Measurements from ENCODE around the gene TXNRD2. TPM values are rescaled to one million over a fixed set of nuclear protein-coding genes. Genes with fewer than 3 reads are reported as not detected.
A peak's percentile ranks its signal among the peaks of the same experiment; 100 is the strongest.

Gene TXNRD2
- total and polyA plus RNA-seq, 10 of the 15 experiments (the other 5 are each of a cell fraction or from before 2014, with no cell fraction given) = 1.6 to 26.0 (median 13.9) TPM

GRCh38 chr22:19853058-19853878 is 88.3 kb downstream of the TXNRD2 start:
- RAD21 ChIA-PET (ENCODE audit: unreplicated experiment) = no interaction called here
- Histone ChIP-seq H3K9ac (ENCODE audit: control insufficient read depth, insufficient read depth, low read length) (peak overlapping the region; percentile 86), H3K27me3 (replicated peaks in 1 of 2; ENCODE audit: control insufficient read depth in 2 of 2, insufficient read depth in 2 of 2, low read length in 1 of 2) (no peaks in the 10 kb centered on the region), H3K4me1 (ENCODE audit: control insufficient read depth, insufficient read depth, low read length) (peaks cover 9% of the 10 kb centered on the region), H3K4me3 (peak overlapping the region; percentile 93), H3K4me2 (ENCODE audit: control insufficient read depth, insufficient read depth) (peak overlapping the region; percentile 97), H3K79me2 (ENCODE audit: control insufficient read depth, insufficient read depth, low read length) (peaks cover 41% of the 10 kb centered on the region), H3K9me3 (replicated peaks; ENCODE audit: control insufficient read depth, insufficient read depth, low read length) (no peaks in the 10 kb centered on the region), H2AFZ (ENCODE audit: control insufficient read depth, low read depth, low read length) (no peak overlapping the region), H3K36me3 (ENCODE audit: control insufficient read depth in 2 of 2, insufficient read depth in 2 of 2, low read length in 1 of 2) (peaks cover 11 to 12% of the 10 kb centered on the region in 2 experiments), H3K27ac (ENCODE audit: control insufficient read depth, insufficient read depth) (peak overlapping the region; percentile 71), H4K20me1 (ENCODE audit: control insufficient read depth, insufficient read depth) (no peaks in the 10 kb centered on the region)
- POLR2A ChIA-PET = interaction anchor here (0.6 to 1.0 kb wide), 2 partner anchors 18 to 377 kb away, joined by 3 to 9 read pairs; no protein-coding TSS in a partner anchor
- CTCF ChIA-PET = interaction anchor here (1.0 kb wide), 1 partner anchor 123 kb away, joined by 5 read pairs; no protein-coding TSS in a partner anchor
- no peak for DNase-seq (ENCODE audit: low read depth, low spot score)
- SMC1A ChIA-PET (ENCODE audit: uncharacterized antibody, unreplicated experiment) = no interaction called here
- TSS peak; percentile 59 for BruUV-seq (replicated peaks)
- WGBS (ENCODE audit: insufficient coverage, insufficient replicate concordance, low lambda C conversion rate, missing lambda C conversion rate) = 40% methylated on average over 11 of the region's 11 CpGs
- no peak for ATAC-seq
- TF ChIP-seq ASH2L (IDR thresholded peaks at IDR 0.05; ENCODE audit: borderline replicate concordance, low read depth) = no peak
- FAIRE-seq = no peak
- in situ Hi-C loops (cut with MboI) (no loop called here), intact Hi-C loops (cut with micrococcal nuclease; ENCODE audit: unreplicated experiment) (no loop called here)

GRCh38 chr22:19852177-19852781 is 89.3 kb downstream of the TXNRD2 start:
- no peak for ATAC-seq
- in situ Hi-C loops (cut with MboI) = no loop called here
- Histone ChIP-seq H3K36me3 (ENCODE audit: control insufficient read depth in 2 of 2, insufficient read depth in 2 of 2, low read length in 1 of 2) (peaks cover 11 to 12% of the 10 kb centered on the region in 2 experiments), H3K4me1 (ENCODE audit: control insufficient read depth, insufficient read depth, low read length) (peaks cover 9% of the 10 kb centered on the region), H3K9me3 (replicated peaks; ENCODE audit: control insufficient read depth, insufficient read depth, low read length) (no peaks in the 10 kb centered on the region), H3K4me3 (no peak overlapping the region), H3K9ac (ENCODE audit: control insufficient read depth, insufficient read depth, low read length) (no peak overlapping the region; the same call in 1 of the 2 replicates), H3K27ac (ENCODE audit: control insufficient read depth, insufficient read depth) (no peak overlapping the region), H2AFZ (ENCODE audit: control insufficient read depth, low read depth, low read length) (no peak overlapping the region), H3K27me3 (replicated peaks in 1 of 2; ENCODE audit: control insufficient read depth in 2 of 2, insufficient read depth in 2 of 2, low read length in 1 of 2) (no peaks in the 10 kb centered on the region), H3K79me2 (ENCODE audit: control insufficient read depth, insufficient read depth, low read length) (peaks cover 41% of the 10 kb centered on the region), H3K4me2 (ENCODE audit: control insufficient read depth, insufficient read depth) (peak overlapping the region; percentile 97; the same call in 1 of the 2 replicates), H4K20me1 (ENCODE audit: control insufficient read depth, insufficient read depth) (no peaks in the 10 kb centered on the region)
- intact Hi-C loops (cut with micrococcal nuclease; ENCODE audit: unreplicated experiment) = no loop called here
- WGBS (ENCODE audit: insufficient coverage, insufficient replicate concordance, low lambda C conversion rate, missing lambda C conversion rate) = 94% methylated on average over 12 of the region's 12 CpGs
- BruUV-seq (replicated peaks) = no TSS peak
- ChIA-PET CTCF (interaction anchor here (1.0 kb wide), 1 partner anchor 58 kb away, joined by 3 read pairs; no protein-coding TSS in a partner anchor), RAD21 (ENCODE audit: unreplicated experiment) (interaction anchor here (0.9 kb wide), 1 partner anchor 122 kb away, joined by 3 read pairs; no protein-coding TSS in a partner anchor), POLR2A (no interaction called here), SMC1A (ENCODE audit: uncharacterized antibody, unreplicated experiment) (no interaction called here)
- DNase-seq (ENCODE audit: low read depth, low spot score) = no peak
- FAIRE-seq = no peak
- TF ChIP-seq NFYB (IDR thresholded peaks at IDR 0.05; ENCODE audit: insufficient read depth, low read depth, low read length) = no peak
- no peak for TF ChIP-seq FOXM1 (IDR thresholded peaks at IDR 0.05; ENCODE audit: low read depth, low read length)
